Epidermal melanocyte (primary cell): ENCODE measurements around the gene TFF3.
"Not testable (repeated sequence)": the region's sequence is repeated elsewhere in the genome, so short reads cannot be mapped to it uniquely, and the experiment has no call there.

Experiments used
- DNase-seq: peaks from one replicate; pipeline ENCODE4 v3.0.0; 2011; ENCODE audit warnings: low spot score; ENCODE audit not compliant: insufficient read length

TFF3 gene

DNA sequence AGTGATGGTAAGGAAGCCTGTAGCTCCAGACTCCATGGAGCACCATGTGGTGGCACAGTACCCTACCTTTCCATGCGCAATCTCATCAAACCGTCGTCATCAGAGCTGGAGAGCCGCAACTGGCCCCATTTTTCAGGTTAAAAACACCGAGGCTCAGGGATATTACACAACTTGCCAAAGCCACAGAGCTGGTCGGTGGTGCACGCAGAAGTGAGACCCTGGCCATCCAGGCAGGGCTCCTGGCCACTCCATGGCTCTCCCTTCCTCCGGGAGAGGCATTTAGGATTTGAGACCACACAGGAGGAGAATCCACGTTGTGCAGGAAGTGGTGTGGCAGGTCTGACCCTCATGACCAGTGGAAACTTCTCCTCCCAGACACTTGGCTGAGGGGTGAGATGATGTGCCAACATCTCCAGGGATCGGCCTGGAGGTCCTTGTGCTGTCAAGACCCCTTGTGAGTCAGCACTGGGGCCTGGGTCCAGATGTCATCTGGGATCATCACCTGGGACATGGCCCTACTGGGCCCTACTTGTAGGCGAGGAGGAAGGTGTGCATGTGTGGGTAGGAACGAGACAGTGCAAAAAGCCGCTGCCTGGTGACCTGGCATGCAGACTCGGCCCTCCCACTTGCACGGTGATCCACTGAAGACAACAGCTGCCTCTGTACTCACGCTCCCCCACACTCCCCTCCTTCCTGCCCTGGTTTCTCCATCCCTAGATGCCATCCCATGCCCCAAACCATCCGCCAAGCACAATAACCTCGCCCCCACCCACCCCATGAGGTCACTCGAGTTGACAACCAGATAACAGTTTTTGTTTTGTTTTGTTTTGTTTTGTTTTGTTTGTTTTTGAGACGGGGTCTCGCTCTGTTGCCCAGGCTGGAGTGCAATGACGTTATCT lies 10.4 kb downstream of the TFF3 start:
- no peak for DNase-seq

DNA sequence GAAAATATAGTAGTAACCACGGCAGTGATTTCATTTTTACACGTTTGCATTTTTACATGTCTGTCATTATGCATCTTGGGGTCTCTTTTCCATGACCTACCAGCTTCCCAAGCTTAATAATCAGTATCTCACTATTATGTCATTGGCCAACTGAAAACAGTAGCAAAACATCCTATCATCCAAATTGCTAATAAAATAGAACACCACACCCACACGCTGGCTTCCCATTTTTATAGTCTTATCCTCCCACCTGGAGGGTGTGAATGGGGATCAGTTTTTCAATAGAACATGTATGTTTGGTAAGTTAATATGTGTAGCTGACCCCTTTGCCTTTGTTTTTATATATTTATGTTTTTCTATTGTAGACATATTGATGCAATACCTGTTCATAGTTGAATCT lies 11.8 kb downstream of the TFF3 start:
- no peak for DNase-seq

DNA sequence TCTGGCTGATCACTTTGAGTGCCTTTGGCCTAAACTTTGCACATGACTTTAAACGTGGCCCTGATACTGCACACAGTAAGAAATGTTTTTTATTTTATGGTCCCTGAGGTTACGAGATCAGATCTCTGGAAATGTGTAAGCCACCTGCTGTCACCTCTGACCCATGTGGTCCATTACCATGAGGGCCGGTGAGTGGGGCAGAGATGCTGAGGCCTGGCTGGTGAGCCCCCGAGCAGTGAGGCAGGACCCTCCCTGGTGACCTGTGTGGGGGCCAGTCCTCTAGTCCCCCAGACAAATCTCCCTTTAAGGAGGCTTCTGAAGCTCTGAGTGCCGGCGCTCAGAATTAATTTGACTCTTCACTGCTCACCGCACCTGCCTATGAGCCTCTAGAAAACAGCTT lies 12.4 kb downstream of the TFF3 start:
- no peak for DNase-seq

DNA sequence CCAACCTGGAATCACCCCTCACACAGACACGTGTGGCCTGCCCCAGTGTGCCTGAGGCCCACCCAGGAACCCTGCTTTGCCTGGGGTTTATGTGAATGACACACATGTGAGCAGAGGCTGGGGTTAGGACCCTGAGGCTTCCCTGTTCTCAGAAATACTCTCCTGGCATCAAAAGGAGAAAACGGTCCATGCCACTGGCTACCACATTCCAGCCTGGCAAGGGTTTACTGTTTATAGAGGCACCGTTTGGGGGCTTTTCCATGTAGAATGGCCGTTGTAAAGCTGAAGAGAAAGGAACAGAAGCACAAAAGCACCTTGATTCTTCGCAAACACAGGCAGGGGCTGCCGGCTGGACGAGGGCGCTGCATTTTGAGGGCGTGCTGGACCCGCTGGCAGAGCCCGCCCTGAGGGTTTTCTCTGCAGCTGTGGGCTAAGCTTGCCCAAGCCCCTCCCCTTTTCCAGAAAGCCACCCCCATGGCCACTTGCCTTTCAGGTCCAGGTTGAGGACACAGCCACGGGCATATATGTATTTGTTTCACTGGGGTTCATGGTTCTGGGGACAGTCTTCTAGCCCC lies 13.0 kb downstream of the TFF3 start:
- DNase-seq: no peak

DNA sequence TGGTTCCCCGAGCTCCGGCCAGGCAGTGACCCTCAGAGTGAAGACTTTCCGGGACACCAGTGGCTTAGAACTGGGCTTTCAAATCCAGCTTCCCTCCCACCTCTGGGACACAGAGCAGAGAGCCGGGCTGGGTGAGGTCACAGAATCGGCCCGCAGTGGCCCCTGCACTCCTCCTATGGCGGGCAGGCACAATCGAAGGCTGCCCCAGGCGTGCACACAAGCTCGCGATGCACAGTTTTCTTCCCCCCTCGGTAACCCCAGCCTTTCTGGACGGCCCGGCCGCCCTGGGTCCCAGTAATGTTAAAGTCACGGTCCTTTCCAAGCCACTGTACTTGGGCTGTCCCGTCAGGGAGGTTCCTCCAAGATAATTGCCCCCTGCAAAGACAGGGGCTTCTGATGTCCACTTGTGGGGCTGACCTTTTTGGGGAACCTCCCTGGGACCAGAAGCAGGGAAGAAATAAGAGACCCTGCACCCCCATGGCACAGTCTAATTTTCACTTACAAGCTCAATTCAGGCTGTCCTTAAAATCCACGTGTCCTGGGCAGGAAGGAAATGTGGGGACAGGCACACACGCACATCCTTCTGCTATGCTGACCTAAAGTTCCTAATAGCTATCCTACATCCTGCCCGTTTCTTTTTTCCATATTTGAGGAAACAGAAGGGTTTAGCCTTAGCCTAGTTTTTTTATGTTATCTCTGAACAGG lies 13.7 kb downstream of the TFF3 start:
- no peak for DNase-seq

DNA sequence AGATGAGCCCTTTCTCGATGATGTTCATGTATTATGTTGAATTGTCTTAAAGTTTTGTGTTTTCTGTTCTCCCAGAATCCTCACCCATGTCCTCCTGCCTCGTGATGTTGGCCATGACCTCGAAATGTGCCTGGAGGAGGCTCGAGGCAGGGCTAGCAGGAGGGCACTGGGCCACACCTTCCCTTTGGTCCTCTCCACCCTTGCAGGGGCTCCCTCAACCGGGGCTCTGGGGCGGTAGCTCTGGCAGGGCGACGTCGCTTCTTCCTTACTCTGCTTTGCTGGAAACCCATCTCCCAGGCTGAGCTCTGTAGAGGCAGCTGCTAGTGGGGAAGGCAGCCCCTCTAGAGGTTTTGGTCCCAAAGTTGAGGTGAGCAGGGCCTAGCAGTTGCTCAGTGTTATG lies 14.3 kb downstream of the TFF3 start:
- DNase-seq: no peak

DNA sequence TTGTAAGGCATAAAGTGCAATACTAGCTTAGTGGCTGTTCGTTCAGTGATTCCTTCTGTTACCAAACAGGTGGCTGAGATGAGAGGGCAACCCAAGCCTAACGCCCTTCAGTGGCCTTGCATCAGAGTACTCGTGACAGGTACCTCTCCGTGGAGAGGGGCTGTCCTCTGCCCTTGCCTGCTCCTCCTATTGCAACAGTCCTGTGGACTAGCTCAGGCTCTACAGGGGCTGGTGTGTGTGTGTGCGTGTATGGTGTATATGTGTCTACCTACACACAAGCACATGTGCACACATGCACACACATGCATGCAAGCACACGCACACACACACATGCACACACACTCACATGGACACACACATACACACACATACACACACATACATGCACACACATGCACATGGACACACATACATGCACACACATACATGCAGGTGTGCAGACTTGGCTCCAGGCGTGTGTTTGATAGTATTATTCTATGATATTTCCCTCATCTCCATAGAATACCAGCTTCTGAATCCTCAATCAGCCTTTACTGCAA lies 15.1 kb downstream of the TFF3 start:
- no peak for DNase-seq

DNA sequence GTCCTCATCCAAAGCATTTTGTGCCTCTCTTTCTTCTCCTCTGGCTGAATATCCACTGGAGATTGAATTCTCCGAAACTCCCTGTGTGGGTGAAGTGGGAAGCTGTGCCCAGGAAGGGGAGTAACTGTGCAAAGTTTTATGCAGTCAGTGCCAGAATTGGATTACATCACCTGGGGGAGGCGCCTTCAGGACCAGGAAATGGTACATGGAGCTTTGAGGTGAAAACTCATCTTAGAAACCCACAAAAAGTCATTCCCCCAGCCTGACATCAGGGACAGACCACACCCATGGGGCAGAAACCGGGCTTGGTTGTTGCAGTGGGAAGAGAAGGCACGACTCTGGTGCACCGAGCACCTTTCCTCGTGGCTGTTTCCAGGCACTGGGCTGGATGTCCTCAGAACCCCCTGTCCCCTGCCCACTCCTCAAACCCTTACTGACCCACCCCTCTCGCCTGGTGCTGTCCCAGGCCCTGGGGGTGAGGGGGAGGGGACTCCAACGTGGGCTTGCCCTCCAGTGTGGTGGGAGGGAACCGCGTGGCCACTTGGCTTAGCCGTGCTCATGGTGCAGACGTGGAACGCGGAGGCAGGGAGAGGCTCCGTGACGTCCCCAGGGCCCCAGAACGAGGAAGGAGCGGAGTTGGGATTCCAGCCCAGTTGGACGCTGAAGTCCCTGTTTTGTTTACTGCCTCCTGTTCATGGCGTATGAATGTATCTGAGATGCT lies 15.7 kb downstream of the TFF3 start:
- no peak for DNase-seq

DNA sequence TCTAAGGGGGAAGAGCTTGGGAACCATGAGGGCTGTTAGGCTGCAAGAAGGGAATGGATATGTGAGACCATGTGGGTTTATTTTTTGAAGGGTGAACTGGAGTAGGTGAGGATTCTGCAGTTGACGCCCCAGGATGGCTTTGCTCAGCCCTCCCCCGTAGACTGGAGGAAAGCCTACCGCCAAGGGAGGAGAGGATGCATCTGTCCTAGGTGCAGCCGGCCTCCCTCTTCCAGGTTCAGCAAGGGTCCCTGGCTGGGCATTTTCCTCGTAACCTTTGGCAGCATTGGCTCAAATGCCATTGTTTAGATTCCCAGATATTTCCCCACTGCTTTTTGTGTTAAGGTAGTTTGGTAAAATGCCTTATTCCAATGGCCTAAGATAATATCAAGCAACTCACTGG lies 16.6 kb downstream of the TFF3 start:
- no peak for DNase-seq

DNA sequence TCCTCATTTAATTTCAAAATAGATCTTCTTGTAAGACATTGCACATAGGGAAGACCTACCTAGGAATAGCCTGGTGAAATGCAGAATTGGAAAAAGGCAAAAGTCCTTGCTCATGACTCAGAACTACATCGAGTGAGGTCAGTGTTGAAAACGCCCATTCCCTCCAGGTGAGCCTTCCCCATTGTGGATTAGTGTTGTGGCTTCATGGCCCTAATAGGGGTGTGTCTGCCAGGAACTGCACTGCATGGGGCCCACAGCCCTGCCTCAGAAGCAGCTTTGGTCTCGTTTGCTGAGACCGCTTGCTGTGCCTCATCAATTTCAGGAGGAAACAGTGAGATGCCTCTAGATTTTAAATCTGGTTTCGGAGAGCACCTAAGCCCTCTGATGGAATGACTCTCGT lies 17.0 kb downstream of the TFF3 start:
- no peak for DNase-seq

DNA sequence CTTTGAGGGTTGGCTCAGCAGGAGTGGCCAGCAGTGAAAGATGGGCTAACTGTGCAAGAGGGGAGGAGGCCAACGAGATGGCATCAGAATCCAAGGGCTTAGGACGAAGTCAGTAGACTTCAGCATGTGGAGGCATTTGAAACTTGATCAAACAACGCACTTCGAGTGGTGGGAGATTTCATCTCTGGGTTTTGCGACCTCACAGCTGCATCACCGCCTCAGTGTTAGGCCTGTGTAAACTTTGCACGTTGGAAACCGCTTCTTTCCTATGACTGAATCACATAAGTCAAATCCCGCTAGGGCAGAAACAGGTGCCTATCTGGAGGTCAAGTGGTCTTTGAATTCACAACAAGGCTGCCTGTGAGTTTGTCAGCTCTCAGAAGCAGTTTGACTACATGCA lies 17.8 kb downstream of the TFF3 start:
- no peak for DNase-seq

DNA sequence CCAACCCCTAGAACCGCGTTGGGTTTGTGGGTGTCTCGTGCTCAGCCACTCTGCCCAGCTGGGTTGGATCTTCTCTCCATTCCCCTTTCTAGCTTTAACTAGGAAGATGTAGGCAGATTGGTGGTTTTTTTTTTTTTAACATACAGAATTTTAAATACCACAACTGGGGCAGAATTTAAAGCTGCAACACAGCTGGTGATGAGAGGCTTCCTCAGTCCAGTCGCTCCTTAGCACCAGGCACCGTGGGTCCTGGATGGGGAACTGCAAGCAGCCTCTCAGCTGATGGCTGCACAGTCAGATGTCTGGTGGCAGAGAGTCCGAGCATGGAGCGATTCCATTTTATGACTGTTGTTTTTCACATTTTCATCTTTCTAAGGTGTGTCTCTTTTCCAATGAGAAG lies 18.7 kb downstream of the TFF3 start:
- DNase-seq: no peak

DNA sequence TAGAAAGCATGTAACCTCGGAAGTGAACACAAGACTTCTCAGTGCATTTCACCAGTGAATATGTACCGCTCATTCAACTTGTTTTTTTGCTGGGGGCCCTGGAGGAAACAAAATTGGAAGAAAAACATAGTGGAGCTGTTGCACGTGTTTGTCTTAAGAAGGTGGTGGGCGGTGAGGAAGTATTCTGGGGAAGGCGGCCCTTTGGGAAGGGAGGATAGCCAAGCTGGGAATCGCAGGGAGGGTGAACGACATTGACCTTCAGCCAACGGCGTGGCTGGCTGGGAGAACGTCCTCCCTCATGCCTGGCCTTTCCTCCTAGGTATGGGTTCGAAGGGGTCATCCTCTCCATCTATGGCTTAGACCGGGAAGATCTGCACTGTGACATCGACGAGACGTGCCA lies 19.4 kb downstream of the TFF3 start:
- no peak for DNase-seq

DNA sequence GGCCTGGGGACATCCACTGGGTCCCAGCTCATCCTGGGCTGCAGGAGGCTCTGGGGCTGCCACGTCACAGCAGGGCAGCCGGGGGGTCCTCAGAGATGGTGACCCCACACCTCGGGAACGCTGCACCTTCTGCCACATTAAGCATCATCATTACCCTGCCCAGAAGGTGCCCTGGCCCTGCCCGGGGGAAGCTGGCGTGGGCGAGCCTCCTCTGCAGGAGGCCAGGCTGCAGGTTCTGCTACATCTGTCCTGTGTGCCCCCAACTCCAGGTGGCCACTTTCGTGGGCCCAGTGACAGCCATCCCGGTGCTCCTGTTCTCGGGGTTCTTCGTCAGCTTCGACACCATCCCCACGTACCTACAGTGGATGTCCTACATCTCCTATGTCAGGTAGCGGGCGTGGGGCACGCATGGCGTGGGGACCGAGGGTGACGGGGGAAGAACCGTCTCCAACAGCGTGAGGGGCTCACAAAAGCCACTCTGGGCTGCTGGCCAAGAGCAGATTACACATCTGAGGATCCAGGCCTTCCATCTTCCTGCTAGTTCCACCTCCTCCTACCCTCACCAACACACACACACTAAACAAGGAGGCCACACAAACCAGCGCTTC lies 20.8 kb downstream of the TFF3 start:
- DNase-seq: no peak

DNA sequence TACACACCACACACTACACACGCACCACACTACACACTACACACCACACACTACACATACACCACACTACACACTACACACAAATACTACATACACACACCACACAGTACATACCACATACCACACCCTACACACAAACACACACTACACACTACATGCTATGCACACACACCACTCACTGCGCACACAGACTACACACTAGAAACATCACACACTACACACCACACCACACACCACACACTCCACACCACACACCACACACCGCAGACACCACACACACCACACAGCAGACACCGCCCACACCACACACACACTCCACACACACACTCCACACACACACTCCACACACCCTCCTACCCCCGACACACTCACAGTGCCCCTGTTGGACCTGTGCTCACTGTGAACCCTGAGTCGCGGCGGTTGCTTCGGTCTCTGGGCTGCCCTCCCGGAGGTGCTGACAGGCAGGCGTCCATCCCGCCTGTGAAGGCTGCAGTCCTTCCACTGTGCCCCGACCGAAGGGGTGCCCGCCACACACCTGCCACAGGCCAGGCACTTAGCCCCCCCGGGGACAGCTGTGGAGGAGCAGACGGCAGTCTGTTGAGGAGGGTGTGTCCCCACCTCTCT lies 21.4 kb downstream of the TFF3 start:
- no peak for DNase-seq

DNA sequence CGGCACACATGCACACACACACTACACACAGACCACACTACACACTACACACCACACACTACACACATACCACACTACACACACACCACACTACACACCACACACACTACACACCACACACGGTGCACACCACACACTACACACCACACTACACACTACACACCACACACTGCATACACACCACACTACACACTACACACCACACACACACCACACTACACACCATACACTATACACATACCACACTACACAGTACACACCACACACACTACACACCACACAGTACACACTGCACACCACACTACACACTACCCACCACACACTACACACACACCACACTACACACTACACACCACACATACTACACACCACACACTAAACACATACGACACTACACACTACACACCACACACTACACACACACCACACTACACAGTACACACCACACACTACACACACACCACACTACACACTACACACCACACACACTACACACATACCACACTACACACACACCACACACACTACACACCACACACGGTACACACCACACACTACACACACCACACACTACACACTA lies 22.6 kb downstream of the TFF3 start:
- not testable (repeated sequence) for DNase-seq

DNA sequence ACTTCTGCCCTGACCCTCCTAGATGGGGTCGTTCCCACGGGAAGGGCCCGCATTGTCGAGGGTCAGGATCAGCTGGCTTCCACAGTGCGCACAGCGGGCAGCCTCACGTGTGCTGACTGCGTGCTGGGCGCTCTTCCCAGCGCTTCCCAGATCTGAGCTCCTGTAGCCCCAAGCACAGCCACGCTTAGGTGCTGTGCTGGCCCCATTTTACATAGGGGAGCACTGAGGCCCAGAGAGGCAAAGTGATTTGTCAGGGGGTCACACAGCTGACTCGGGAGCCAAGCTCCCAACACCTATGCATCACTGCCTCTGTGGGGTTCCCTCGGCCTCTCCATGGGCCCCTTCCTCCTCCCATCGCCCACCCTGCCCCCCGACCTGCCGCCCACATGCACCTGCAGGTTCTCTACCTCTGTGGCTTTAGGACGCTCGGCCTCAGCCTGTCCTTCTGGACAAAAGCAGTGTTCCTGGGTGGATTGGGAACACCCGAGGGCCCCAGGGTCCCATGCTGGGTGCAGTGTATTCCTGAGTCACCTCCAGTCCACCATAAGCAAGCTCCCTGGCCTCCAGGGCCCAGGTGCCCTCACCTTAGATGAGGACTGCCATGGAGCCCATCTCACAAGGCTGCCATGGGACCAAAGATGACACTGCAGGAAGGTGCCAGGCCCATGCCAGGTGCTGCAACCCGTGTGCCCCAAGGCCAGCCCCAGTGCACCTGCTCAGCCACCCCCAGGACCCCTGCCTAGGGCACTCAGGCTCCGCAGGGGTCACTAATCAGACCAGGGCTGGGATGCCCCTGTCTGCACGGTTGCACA lies 23.3 kb downstream of the TFF3 start:
- no peak for DNase-seq

DNA sequence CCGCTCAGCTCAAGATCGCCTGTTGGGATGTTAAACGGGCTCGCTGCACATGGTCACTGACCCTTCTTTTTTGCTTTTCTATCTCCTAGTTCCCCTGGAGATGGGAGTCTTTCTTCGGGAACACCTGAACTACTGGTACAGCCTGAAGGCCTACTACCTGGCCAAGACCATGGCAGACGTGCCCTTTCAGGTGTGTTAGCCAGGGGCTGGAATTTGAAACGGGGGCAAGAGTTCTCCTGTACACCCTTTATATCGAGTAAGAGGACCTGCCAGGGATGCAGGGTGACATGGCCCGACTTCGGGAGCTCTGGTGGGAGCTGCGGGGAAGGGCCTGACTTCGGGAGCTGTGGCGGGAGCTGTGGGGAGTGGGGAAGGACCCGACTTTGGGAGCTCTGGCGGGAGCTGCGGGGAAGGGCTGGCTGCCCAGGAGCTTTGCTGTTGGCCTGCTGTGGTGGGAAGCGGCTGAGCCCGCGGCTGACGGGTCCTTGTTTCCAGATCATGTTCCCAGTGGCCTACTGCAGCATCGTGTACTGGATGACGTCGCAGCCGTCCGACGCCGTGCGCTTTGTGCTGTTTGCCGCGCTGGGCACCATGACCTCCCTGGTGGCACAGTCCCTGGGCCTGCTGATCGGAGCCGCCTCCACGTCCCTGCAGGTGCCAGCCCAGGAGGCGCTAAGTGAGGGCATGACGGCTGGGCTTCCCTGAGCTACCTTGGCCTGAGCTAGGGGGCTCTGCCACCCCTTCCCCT lies 24.0 kb downstream of the TFF3 start:
- no peak for DNase-seq

DNA sequence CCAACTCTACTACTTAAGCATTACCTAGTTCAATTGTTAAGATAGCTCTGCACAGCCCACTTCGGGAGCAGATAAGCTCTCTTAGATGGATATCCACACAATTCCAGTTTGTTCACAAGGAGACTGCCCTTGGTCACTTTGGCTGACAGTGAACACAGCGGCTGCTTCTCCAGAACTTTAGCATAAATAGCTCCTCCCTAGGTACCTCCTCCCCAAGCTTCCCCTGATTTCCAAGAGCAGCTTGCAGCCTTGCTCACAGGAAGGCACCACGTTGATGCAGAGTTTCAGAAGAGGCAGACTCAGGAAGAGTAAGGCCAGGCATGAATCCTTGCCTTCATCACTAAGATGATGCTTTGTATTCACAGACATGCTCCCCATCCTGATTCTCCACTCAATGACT lies 24.7 kb downstream of the TFF3 start:
- no peak for DNase-seq
